Measurements from ENCODE around the gene COPS2.

DNA sequence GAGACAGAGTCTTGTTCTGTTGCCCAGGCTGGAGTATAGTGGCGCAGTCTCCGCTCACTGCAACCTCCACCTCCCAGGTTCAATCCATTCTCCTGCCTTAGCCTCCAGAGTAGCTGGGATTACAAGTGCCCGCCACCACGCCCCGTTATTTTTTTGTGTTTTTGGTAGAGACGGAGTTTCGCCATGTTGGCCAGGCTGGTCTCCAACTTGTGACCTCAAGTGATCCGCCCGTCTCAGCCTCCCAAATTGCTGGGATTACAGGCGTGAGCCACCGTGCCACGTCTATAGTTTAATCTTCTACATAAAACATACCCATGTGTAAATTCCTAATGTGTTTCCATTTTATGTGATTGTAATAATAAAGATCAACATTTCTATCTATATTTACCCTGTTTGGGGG lies 16.4 kb upstream of the COPS2 start:
- TF ChIP-seq, protein P1, sequence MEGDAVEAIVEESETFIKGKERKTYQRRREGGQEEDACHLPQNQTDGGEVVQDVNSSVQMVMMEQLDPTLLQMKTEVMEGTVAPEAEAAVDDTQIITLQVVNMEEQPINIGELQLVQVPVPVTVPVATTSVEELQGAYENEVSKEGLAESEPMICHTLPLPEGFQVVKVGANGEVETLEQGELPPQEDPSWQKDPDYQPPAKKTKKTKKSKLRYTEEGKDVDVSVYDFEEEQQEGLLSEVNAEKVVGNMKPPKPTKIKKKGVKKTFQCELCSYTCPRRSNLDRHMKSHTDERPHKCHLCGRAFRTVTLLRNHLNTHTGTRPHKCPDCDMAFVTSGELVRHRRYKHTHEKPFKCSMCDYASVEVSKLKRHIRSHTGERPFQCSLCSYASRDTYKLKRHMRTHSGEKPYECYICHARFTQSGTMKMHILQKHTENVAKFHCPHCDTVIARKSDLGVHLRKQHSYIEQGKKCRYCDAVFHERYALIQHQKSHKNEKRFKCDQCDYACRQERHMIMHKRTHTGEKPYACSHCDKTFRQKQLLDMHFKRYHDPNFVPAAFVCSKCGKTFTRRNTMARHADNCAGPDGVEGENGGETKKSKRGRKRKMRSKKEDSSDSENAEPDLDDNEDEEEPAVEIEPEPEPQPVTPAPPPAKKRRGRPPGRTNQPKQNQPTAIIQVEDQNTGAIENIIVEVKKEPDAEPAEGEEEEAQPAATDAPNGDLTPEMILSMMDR (IDR thresholded peaks at IDR 0.05; ENCODE audit: low read depth, low read length): no peak
- TF ChIP-seq POLR2A (IDR thresholded peaks at IDR 0.05; ENCODE audit: extremely low read depth, insufficient read length): no peak
- TF ChIP-seq MYC (IDR thresholded peaks at IDR 0.05; ENCODE audit: low read depth, low read length): no peak
